HCT116 (cell line): ENCODE results near the gene NEB. TPM values are rescaled to one million over a fixed set of nuclear protein-coding genes. Genes with fewer than 3 reads are reported as not detected.

ENCODE experiments used
- ATAC-seq: fragments of 200-7000 bp; cut with Tn5 transposase; 2 replicates; pipeline ENCODE4 v1.9.1; 2020; ENCODE audit warnings: mild to moderate bottlenecking, moderate library complexity
- BruUV-seq: library from RNA; stranded (reverse); fragments of 400-500 nt; replicated peaks from 2 replicates; lab custom pipeline; 2021; lab: Mats Ljungman, UMichigan
- CTCF ChIA-PET: fragments of 300-600 bp; sonication (Branson Sonifier 250); formaldehyde crosslinking; loops from one replicate; lab custom pipeline; 2021; ENCODE audit warnings: antibody characterized with exemption; lab: Charles Lee
- POLR2A ChIA-PET: fragments of 300-600, 350-600 bp; sonication (Branson Sonifier 250); formaldehyde crosslinking; loops from one replicate; lab custom pipeline; 2021; ENCODE audit warnings: antibody characterized with exemption; lab: Charles Lee
- RAD21 ChIA-PET, 2 experiments: fragments of 300-600 bp; sonication (Branson Sonifier 250); formaldehyde crosslinking; loops; one replicate each; lab custom pipeline; 2023; ENCODE audit warnings: low total read pairs in 2 of 2; ENCODE audit not compliant: uncharacterized antibody in 2 of 2, unreplicated experiment in 2 of 2, low non-redundant PET in 1 of 2; lab: Charles Lee
- DNase-seq: peaks from one replicate; pipeline ENCODE4 v3.0.0-alpha.2; 2010; ENCODE audit warnings: low read depth, low spot score
- H2AFZ ChIP-seq: fragments of 200-600 bp; shearing (Covaris generic), sonication (generic); 2 replicates; pipeline ENCODE4 v1.6.1; 2017; ENCODE audit warnings: low read depth, mixed run types, mixed read lengths, antibody characterized with exemption, low read length; ENCODE audit not compliant: poor library complexity, severe bottlenecking
- H3K27ac ChIP-seq: 2 replicates; pipeline ENCODE4 v1.5.1; 2012; ENCODE audit warnings: low read depth, low read length
- H3K27me3 ChIP-seq: fragments of 200-600 bp; sonication (generic); 2 replicates; pipeline ENCODE4 v1.6.1; 2016; ENCODE audit warnings: mixed run types, low read length, mixed read lengths; ENCODE audit not compliant: insufficient read depth
- H3K36me3 ChIP-seq, 2 experiments: fragments of 200-500 bp in 1 of 2; fragments of 200-600 bp in 1 of 2; sonication (Bioruptor generic) in 1 of 2; sonication (generic) in 1 of 2; 2 replicates each; pipeline versions ENCODE4 v1.5.1 to v1.6.1; 2014 to 2016; ENCODE audit warnings: low read length in 2 of 2, inconsistent platforms in 1 of 2, mixed read lengths in 1 of 2, mixed run types in 1 of 2; ENCODE audit not compliant: insufficient read depth in 2 of 2, control insufficient read depth in 1 of 2
- H3K4me1 ChIP-seq, 2 experiments: fragments of 200-600 bp in 1 of 2; sonication (generic) in 1 of 2; 2 replicates each; pipeline versions ENCODE4 v1.5.1 to v1.6.1; 2012 to 2017; ENCODE audit warnings: low read length in 2 of 2, inconsistent platforms in 1 of 2, mild to moderate bottlenecking in 1 of 2, mixed read lengths in 1 of 2, mixed run types in 1 of 2, moderate library complexity in 1 of 2; ENCODE audit not compliant: insufficient read depth in 2 of 2, control insufficient read depth in 1 of 2
- H3K4me2 ChIP-seq: fragments of 200-600 bp; sonication (generic); 2 replicates; pipeline ENCODE4 v1.6.1; 2017; ENCODE audit warnings: mixed run types, low read length, mixed read lengths
- H3K4me3 ChIP-seq, 2 experiments: fragments of 200-600 bp in 1 of 2; sonication (generic) in 1 of 2; replicated peaks in 1 of 2; 2 replicates each; pipeline ENCODE4 v1.5.1; 2011 to 2016; ENCODE audit warnings: low read length in 2 of 2, control low read depth in 1 of 2, low read depth in 1 of 2, mild to moderate bottlenecking in 1 of 2, mixed read lengths in 1 of 2, mixed run types in 1 of 2
- H3K79me2 ChIP-seq: fragments of 200-600 bp; sonication (generic); 2 replicates; pipeline ENCODE4 v1.6.1; 2017; ENCODE audit warnings: mild to moderate bottlenecking, mixed run types, low read length, moderate library complexity, mixed read lengths; ENCODE audit not compliant: insufficient read depth
- H3K9ac ChIP-seq: fragments of 200-600 bp; sonication (generic); 2 replicates; pipeline ENCODE4 v1.6.1; 2016; ENCODE audit warnings: low read length, mixed read lengths
- H3K9me2 ChIP-seq: fragments of 200-600 bp; sonication (generic), shearing (Covaris generic); 2 replicates; pipeline ENCODE4 v1.6.1; 2017; ENCODE audit warnings: mixed run types, mild to moderate bottlenecking, moderate library complexity; ENCODE audit not compliant: insufficient read depth
- H3K9me3 ChIP-seq, 2 experiments: fragments of 200-500 bp in 1 of 2; fragments of 200-600 bp in 1 of 2; sonication (Bioruptor generic) in 1 of 2; sonication (generic) in 1 of 2; 2 replicates each; pipeline ENCODE4 v1.6.1; 2014 to 2017; ENCODE audit warnings: low read length in 2 of 2, mixed read lengths in 2 of 2, inconsistent platforms in 1 of 2, low read depth in 1 of 2, mild to moderate bottlenecking in 1 of 2, mixed run types in 1 of 2, moderate library complexity in 1 of 2; ENCODE audit not compliant: control insufficient read depth in 1 of 2, insufficient read depth in 1 of 2
- H4K20me1 ChIP-seq: fragments of 200-600 bp; sonication (generic), shearing (Covaris generic); 2 replicates; pipeline ENCODE4 v1.6.1; 2017; ENCODE audit warnings: mixed run types, mild to moderate bottlenecking, moderate library complexity; ENCODE audit not compliant: insufficient read depth
- ATF3 ChIP-seq: IDR thresholded peaks from 2 replicates; pipeline ENCODE4 v1.6.1; 2012
- CTCF ChIP-seq, 3 experiments: fragments of 200-600 bp in 1 of 3; sonication (generic) in 1 of 3; IDR thresholded peaks in 2 of 3; conservative IDR thresholded peaks in 1 of 3; 2 replicates each; pipeline ENCODE4 v1.5.1; 2012 to 2017; ENCODE audit warnings: low read depth in 2 of 3, low read length in 2 of 3, antibody characterized with exemption in 1 of 3, borderline replicate concordance in 1 of 3, control low read depth in 1 of 3, mild to moderate bottlenecking in 1 of 3, mixed read lengths in 1 of 3, mixed run types in 1 of 3, moderate library complexity in 1 of 3; ENCODE audit not compliant: insufficient read depth in 1 of 3
- EZH2phosphoT487 ChIP-seq: fragments of 200-600 bp; IDR thresholded peaks from 2 replicates; pipeline ENCODE4 v1.6.1; 2018; ENCODE audit warnings: antibody characterized with exemption, borderline replicate concordance
- FOSL1 ChIP-seq: IDR thresholded peaks from 2 replicates; pipeline ENCODE4 v1.6.1; 2012; ENCODE audit warnings: low read depth
- JUND ChIP-seq: IDR thresholded peaks from 2 replicates; pipeline ENCODE4 v1.6.1; 2012
- POLR2AphosphoS5 ChIP-seq: IDR thresholded peaks from 2 replicates; pipeline ENCODE4 v1.6.1; 2011; ENCODE audit warnings: mild to moderate bottlenecking, low read depth, low read length, moderate library complexity
- ZBTB33 ChIP-seq: IDR thresholded peaks from 2 replicates; pipeline ENCODE4 v1.6.1; 2011; ENCODE audit warnings: mild to moderate bottlenecking, low read length, moderate library complexity; ENCODE audit not compliant: insufficient replicate concordance; ENCODE audit errors: extremely low read depth
- ZFX ChIP-seq: fragments of 450-650 bp; IDR thresholded peaks from 2 replicates; pipeline ENCODE4 v1.6.1; 2017
- intact Hi-C: fragments of 100-400 bp; cut with micrococcal nuclease; formaldehyde crosslinking; loops from 2 replicates; pipeline ENCODE4 v1.10.0; 2022
- total RNA-seq: library from RNA; stranded (reverse); gene quantifications from one replicate; pipeline ENCODE4 v1.2.1, GENCODE V29; 2021; ENCODE audit not compliant: unreplicated experiment
- TF ChIP-seq, protein P1 (sequence below): IDR thresholded peaks from 2 replicates; pipeline ENCODE4 v1.6.1; 2012

Gene NEB
- total RNA-seq, 1 experiment from 2014 or later = 0.34 TPM

- Histone ChIP-seq H4K20me1 (no peaks in the 10 kb centered on the region), H3K9me2 (no peaks in the 10 kb centered on the region), H3K27ac (no peak overlapping the region), H3K27me3 (no peaks in the 10 kb centered on the region), H3K9ac (no peak overlapping the region), H3K4me2 (no peak overlapping the region), H3K4me3 (no peak overlapping the region), H3K79me2 (no peaks in the 10 kb centered on the region), H3K36me3 (no peaks in the 10 kb centered on the region), H3K9me3 (no peaks in the 10 kb centered on the region), H2AFZ (no peak overlapping the region), H3K4me1 (no peaks in the 10 kb centered on the region)
- ATAC-seq (no peak), DNase-seq (no peak)
- POLR2A ChIA-PET = no interaction called here
- CTCF ChIA-PET = no interaction called here
- TF ChIP-seq EZH2phosphoT487 (no peak), POLR2AphosphoS5 (no peak), FOSL1 (no peak), CTCF (IDR thresholded peaks at IDR 0.05 in 2 of 3, conservative IDR thresholded peaks at IDR 0.05 in 1 of 3; ENCODE audit: borderline replicate concordance in 1 of 3, insufficient read depth in 1 of 3, low read depth in 2 of 3, low read length in 2 of 3) (no peak), ATF3 (no peak), ZFX (no peak), JUND (no peak), ZBTB33 (no peak)
- TF ChIP-seq, protein P1, sequence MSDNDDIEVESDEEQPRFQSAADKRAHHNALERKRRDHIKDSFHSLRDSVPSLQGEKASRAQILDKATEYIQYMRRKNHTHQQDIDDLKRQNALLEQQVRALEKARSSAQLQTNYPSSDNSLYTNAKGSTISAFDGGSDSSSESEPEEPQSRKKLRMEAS = no peak
- RAD21 ChIA-PET = no interaction called here
- intact Hi-C loops = no loop called here
- no TSS peak for BruUV-seq
Observed at GRCh38 chr2:151637271-151637781, 97.0 kb downstream of the NEB start.
